ENCODE measurements around the gene ADM5.

ADM5 gene

GRCh38 chr19:49689133-49690078, at the start of gene ADM5:
ADM5 (plus strand) TSS chr19:49689594; CDS start chr19:49689838, 244 bp downstream.
- DNase-seq: peak; percentile 52

GRCh38 chr19:49640113-49640898, 49.1 kb upstream of the ADM5 start, which contains the start of gene RRAS:
RRAS (minus strand) TSS chr19:49640143; CDS start chr19:49640098, 45 bp downstream.
- peak; percentile 99 for DNase-seq

- peak; percentile 99 for DNase-seq
Measured at GRCh38 chr19:49641688-49642491, 47.5 kb upstream of the ADM5 start, which contains the start of gene SCAF1. SCAF1 (plus strand) TSS chr19:49642209; CDS start chr19:49645027, 2,818 bp downstream.

GRCh38 chr19:49642492-49643035, 46.8 kb upstream of the ADM5 start:
- no peak for DNase-seq

- no peak for DNase-seq
Measured at GRCh38 chr19:49643466-49643865, 45.9 kb upstream of the ADM5 start.

- DNase-seq: no peak
Measured at GRCh38 chr19:49645592-49645991, 43.8 kb upstream of the ADM5 start.

GRCh38 chr19:49645995-49646394, 43.4 kb upstream of the ADM5 start:
- no peak for DNase-seq

GRCh38 chr19:49646586-49646985, 42.8 kb upstream of the ADM5 start:
- no peak for DNase-seq

GRCh38 chr19:49651029-49651819, 38.2 kb upstream of the ADM5 start:
- no peak for DNase-seq

GRCh38 chr19:49651820-49652550, 37.4 kb upstream of the ADM5 start:
- DNase-seq: no peak

- no peak for DNase-seq
Measured at GRCh38 chr19:49652551-49653465, 36.6 kb upstream of the ADM5 start.

- DNase-seq: no peak
Measured at GRCh38 chr19:49653466-49653806, 36.0 kb upstream of the ADM5 start.

- DNase-seq: no peak
Measured at GRCh38 chr19:49654581-49654980, 34.8 kb upstream of the ADM5 start.

- no peak for DNase-seq
Measured at GRCh38 chr19:49655570-49656455, 33.6 kb upstream of the ADM5 start.

- no peak for DNase-seq
Measured at GRCh38 chr19:49656456-49657109, 32.8 kb upstream of the ADM5 start.

GRCh38 chr19:49657493-49658138, 31.8 kb upstream of the ADM5 start:
- no peak for DNase-seq

GRCh38 chr19:49658139-49658517, 31.3 kb upstream of the ADM5 start:
- DNase-seq: no peak
